ENCODE results near the gene DENR.
A peak's percentile ranks its signal among the peaks of the same experiment; 100 is the strongest.
"Not testable (repeated sequence)": the region's sequence is repeated elsewhere in the genome, so short reads cannot be mapped to it uniquely, and the experiment has no call there.

DENR gene, protein sequence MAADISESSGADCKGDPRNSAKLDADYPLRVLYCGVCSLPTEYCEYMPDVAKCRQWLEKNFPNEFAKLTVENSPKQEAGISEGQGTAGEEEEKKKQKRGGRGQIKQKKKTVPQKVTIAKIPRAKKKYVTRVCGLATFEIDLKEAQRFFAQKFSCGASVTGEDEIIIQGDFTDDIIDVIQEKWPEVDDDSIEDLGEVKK

GRCh38 chr12:122752464-122753318 lies at the start of gene DENR:
TSS of gene DENR (plus strand) at chr12:122752824. CDS start at chr12:122753702, 878 bp downstream.
- DNase-seq = peak; percentile 75 to 98 (median 94)

- DNase-seq = peak in 6 of 58 donors; percentile 0 to 22 (median 2)
Observed at GRCh38 chr12:122702890-122703611, 49.6 kb upstream of the DENR start, which contains the start of gene HCAR2. TSS of gene HCAR2 (minus strand) at chr12:122703357. CDS start at chr12:122703283, 74 bp downstream.

GRCh38 chr12:122703841-122704240 lies 48.8 kb upstream of the DENR start:
- not testable (repeated sequence) for DNase-seq

DNA sequence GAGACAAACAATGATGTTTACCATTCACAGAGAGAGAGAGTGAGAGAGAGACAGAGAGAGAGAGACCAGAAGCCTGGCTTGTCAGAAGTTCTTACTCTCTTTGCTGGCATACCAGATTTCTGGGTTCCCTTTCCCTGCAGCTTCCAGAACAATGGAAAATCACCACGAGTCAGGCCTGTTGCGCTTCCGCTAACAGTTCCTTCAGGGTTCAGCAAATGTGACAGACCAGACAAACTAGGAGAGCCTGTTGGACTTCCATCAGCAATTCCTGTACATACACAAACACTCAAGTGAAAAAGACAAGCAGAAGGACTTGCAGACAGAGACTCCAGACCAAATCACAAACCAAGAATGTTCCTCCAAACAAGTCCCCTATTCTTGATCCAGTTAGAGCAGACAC lies 43.3 kb upstream of the DENR start:
- not testable (repeated sequence) for DNase-seq

- not testable (repeated sequence) for DNase-seq
Observed at GRCh38 chr12:122710341-122710740, 42.3 kb upstream of the DENR start.

GRCh38 chr12:122711266-122711665 lies 41.4 kb upstream of the DENR start:
- DNase-seq = not testable (repeated sequence)

DNA sequence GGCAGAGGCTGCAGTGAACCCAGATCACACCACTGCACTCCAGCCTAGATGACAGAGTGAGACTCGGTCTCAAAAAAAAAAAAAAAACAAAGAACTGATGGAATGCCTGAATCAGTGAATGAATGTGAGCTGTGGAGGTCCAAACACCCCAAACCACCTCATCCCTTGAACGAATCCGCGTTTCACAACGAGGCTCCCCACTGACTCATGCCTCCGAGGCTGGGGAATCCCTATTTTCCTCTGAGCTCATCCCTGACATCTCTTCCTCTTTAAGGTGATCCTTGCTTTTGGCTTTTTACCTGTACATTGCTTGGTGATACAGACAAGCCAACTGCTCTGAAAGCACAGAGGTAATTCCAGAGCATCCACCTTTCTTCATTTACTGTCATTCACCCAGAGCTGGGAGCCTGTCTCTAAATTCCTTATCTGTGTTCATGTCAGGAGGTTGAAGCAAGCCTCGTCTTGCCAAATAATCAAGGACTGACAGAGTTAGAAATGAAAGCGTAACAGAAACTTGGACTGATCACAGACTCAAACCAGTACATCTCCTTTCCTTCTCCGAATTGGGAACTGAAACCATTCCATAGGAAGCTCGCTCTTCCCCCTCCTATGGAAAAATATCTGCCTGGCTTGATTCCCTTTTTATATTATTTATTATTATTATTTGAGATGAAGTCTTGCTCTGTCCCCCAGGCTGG lies 39.0 kb upstream of the DENR start:
- DNase-seq = not testable (repeated sequence)

GRCh38 chr12:122715211-122715610 lies 37.4 kb upstream of the DENR start:
- DNase-seq = not testable (repeated sequence)

DNA sequence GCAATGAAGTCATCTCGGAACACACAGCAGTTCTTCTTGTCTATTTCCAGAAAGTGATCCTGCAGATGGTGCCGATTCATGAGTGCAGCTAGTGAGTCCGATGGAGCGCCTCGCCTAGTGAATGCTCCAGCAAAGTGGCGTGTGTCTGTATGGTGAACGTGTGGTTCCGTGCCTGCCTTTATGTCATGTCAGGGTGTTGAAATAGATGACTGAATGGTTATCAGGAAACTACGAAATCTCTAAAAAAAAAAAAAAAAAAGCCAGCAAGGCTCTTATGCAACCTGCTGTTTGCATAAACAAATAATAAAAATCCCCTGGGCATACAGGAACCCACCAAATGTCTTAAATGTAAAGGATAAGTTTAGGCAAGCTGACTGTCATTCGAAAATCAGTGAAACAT lies 36.0 kb upstream of the DENR start, which contains the start of gene HCAR3:
Gene HCAR3, minus strand, starts transcription at position 154 of the 400 bp plus-strand sequence. Its CDS starts 74 bp downstream, at position 80.
- not testable (repeated sequence) for DNase-seq

GRCh38 chr12:122721057-122721545 lies 31.5 kb upstream of the DENR start:
- DNase-seq = no peak

DNA sequence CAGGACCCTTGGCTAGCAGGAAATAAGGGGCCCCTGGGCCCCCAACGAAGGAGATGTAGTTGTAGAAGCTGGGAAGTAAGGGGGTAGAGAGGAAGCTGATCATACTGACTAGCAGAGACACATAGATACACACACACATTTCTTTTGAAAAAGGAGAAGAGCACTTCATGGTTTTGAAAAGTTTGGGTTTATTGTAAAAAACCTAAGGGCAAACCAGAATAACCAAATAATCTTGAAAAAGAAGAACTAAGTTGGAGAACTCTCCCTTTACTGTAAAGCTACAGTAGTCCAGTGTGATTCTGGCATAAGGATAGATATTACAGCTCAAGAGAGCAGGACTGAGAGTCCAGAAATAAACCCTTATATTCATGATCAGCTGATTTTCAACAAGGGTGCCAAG lies 30.2 kb upstream of the DENR start:
- DNase-seq = no peak

DNA sequence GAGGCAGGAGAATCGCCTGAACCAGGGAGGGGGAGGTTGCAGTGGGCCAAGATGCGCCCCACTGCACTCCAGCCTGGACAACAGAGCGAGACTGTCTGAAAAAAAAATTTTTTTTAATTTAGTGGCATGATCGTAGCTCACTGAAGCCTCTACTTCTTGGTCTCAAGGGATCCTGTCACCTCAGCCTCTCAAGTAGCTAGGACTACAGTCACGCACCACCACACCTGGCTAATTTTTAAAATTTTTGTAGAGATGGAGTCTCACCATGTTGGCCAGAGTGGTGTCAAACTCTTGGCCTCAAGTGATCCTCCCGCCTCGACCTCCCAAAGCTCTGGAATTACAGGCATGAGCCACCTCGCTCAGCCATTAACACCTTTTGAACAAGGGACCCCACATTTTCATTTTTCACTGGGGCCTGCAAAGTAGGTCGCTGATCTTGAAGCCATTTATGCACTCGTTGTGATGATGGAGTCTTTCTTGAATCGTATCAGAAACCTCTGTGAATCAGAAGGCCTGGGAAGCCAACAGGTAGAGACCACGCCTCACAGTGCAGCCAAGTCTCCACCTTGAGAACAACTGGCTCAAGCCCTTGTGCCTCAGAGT lies 27.9 kb upstream of the DENR start:
- no peak for DNase-seq

DNA sequence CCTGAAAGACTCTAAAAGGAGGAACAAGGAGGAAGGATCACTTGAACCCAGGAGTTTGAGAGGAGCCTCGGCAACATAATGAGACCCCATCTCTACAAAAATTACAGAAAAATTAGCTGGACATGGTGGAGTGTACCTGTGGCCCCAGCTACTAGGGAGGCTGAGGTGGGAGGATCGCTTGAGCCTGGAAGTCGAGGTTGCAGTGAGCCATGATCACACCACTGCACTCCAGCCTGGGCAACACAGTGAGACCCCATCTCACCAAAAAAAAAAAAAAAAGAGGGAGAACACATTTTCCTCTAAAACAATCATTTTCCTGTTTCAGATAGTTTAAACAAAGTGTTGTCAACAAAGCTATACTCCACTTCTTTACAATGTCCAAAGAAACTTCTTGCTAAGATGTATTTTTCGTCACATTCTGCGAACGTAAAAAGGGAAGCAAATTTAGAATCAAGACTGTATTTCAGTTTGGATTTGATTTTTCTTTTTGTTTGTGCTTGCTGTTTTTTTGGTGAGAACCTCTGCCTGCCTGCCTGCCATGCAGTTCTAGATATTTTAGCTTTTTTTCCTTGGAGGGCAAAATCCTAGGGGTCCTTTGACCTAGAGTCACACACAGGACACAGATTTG lies 27.1 kb upstream of the DENR start:
- no peak for DNase-seq

DNA sequence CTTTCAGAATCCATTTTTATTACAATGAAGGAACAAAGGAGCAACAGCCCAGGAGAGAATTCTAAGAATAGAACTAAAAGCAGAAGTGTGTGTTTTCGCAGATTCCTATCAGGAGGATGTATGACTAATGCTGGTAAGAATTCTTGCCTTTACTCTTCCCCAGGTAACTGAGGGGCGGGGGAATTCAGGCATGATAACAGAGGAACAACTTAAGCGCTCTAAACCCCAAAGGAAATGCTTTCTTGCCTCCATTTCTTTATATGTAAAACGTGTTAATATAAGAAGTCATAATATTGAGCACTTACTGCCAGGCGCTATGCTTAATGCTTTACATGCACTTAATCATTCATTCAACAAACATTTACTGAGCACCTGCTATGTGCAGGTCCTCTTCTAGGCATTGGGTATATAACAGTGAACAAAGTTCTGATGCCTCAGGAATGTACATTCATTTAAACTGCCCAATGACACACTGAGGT lies 26.5 kb upstream of the DENR start:
- no peak for DNase-seq

DNA sequence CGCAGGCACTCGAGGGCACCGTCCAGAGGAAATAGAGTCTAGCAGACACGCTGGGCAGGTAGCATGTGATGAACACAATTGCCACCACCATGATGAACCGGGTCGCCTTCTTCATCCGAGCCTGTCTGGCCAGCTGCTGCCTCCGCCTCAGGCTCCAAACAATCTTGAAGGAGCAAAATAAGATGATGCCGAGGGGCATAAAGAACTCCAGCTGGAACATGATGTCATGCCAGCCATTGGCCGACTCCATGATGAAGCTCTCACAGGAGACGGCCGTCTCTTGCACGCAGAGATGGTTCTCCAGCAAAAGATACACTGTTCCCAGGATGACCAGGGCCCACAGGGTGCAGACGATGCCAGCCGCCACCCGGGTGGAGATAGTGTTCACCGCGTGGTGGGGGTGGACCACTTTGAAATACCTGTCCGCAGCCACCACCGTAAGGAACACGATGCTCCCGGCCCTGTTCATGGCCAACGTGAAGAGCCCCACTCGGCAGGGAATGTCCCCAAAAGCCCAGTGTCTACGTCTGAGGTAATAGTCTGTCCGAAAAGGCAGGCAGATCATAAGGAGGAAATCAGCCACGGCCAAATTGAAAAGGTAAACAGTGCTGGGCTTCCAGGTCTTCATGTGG lies 22.9 kb upstream of the DENR start:
- no peak for DNase-seq

DNA sequence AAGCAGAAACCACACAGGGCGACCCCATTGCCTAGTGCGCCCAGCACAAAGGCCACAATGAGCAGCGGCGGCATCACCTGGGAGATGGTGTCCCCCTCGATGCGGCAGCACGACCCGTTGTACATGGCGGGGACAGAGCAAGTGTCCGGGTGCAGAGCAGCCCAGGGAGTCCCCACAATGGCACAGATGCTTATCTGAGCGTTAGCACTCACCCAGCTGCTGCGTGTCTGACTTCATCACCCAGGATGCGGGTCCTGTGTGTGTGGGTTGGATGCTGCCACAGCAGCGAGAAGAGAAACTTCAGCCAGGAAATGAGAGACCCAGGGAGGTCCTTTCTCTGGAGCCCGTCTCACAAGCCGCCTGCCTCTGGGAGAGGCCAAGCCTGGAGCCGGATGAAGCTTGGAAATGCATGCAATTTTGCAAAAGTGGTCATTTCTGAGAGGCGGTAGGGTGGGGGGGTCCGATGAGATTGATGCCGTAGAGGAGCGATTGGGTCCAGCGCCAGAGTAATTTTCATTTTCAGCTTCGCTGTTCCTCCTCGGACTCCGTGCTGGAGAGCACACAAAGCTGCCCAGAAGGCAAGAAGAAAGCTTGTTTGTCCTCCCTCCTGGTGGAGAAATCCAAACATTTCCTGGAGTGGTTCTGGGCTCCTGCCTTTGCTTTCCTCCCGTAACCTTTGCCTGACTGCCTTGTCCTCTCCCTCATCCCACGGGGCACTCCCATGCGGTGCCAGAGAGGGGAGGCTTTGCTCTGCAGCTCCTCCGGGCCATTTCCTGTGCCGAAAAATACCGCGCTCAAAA lies 22.2 kb upstream of the DENR start, which contains the start of gene HCAR1:
Gene HCAR1, minus strand, starts transcription at position 630 of the 800 bp plus-strand sequence. Its CDS starts 505 bp downstream, at position 125.
- no peak for DNase-seq

- no peak for DNase-seq
Observed at GRCh38 chr12:122732170-122732569, 20.5 kb upstream of the DENR start.

- no peak for DNase-seq
Observed at GRCh38 chr12:122732611-122733010, 20.0 kb upstream of the DENR start.

Measured in anterior cingulate cortex (tissue), 58 donors.